Measurements from ENCODE around the gene ARHGAP25. TPM values are rescaled to one million over a fixed set of nuclear protein-coding genes. Genes with fewer than 3 reads are reported as not detected.

The ARHGAP25 gene, protein sequence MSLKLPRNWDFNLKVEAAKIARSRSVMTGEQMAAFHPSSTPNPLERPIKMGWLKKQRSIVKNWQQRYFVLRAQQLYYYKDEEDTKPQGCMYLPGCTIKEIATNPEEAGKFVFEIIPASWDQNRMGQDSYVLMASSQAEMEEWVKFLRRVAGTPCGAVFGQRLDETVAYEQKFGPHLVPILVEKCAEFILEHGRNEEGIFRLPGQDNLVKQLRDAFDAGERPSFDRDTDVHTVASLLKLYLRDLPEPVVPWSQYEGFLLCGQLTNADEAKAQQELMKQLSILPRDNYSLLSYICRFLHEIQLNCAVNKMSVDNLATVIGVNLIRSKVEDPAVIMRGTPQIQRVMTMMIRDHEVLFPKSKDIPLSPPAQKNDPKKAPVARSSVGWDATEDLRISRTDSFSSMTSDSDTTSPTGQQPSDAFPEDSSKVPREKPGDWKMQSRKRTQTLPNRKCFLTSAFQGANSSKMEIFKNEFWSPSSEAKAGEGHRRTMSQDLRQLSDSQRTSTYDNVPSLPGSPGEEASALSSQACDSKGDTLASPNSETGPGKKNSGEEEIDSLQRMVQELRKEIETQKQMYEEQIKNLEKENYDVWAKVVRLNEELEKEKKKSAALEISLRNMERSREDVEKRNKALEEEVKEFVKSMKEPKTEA
- 153 and 156 TPM in 2 replicates for total RNA-seq

DNA sequence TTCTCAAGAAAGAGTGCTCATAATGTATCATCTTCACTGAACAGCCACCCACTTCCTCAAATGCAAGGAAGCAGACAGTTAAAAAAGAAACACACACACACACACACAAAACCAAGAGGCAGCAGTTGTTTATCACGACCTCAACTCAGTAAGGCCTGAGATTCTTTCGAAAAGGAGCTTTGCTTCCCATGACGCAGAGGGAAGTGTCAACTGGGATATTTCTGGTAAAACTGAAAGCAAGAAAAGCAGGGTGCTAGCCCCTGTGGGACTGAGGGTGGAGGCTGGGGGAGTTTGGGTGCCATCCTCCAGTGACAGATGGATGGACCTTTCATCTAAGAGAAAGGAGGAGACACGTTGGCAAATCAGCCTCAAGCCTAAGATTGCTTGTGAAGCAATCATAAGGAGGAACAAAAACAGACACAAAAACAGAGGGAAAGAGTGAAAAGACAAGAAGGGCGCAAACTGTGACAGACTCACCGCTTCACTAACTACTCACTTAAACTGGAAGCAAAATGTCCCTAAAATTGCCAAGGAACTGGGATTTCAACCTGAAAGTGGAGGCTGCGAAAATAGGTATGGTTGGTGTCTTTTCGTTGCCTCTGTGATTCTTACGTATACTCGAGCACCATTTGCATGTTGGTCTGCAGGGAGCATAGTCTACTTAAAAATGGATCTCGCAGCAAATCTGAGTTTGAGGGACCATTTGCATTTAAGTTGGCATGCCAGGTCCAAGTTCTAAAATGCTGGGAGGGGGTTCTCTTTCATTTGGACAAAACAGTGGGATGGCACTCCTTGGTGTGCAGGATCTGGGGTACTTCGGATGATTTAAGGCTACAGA, at the start of gene ARHGAP25:
Gene ARHGAP25 (plus strand): TSS at position 124 of the 838 bp plus-strand sequence. CDS start 389 bp downstream, at position 513.
- intact Hi-C loops (cut with micrococcal nuclease): loop anchor here (1.0 to 10.0 kb wide), 7 partner anchors 8 to 910 kb away; partner anchors contain the start of genes AAK1, APLF and FBXO48

DNA sequence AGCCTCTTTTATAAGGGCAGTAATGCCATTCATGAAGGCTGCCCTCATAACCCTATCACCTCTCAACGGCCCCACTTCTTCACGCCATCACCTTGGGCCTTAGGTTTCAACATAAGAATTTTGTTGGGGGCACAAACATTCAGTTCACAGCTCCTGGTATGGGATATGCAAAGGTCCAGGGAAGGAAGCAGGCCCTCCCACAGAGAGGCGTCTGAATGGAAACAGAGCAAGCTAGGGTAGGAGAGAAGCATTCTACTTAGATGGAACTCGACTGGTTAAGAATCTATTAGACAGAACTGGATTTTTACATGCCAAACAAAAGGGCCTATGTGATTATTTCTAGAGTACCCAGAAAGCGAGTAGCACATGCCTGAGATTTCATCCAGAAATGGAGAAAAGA, 48.4 kb upstream of the ARHGAP25 start:
- intact Hi-C loops (cut with micrococcal nuclease): no loop called here

DNA sequence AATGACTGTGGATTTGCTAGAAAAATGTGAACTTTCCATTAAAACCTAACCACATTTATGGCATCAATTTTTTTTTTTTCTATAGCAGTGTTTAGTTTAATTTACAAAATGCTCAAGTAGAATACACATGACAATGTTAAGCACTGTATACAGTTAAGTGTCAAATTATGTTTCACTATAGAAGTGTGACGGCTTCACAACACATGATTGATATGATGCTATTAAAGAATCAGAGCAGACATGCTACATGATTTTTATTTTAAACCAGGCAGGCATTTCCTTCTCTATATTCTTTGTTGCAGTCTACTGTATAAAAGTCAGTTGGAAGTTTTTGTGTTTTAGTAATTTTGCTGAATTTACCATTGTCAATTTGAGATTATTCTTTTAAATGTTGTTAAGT, 47.6 kb upstream of the ARHGAP25 start:
- intact Hi-C loops (cut with micrococcal nuclease): no loop called here

DNA sequence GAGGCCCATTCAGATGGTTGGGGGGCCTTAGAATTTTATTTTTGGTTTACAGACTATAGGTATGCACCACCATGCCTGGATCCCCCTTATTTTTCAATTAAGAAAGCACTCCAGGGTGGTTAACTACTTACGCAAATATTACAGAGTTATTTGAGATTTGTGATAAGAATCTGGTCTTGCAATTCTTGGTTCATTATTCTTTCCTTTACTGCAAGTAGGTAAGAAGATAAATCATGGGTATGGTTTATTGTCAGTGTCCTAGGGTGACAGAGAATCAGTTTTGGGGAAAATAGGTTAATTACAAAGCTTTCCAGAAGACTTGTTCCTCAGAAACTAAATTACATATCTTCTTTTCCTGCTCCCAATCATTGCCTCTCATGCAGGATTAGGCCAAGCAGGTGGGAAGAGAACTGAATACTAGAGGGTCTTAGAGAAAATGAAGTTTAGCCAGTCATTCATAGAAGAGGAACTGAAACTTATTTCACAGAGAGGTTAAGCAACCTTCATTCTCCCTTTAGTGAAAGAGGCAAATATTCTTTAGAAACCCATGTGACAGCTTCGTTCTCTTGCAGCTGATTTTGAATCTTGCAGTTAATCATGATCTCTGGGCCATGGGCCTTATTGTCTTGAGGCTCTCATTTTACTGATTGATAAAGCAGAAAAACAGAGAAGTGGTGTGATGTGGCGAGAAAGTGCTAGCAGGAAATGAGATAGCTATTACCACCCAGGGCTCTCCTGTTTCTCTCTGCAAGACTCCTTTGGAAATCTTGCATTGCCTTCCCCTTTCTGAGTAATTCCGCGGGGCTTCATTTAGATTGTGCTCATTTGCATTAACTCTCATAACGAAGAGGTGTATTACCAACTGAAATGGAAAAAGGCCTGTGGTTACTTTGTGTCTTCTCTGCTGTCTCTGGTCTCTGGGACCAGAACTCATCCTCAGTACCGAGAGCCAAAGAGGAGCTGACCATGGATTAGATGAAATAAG, 44.8 kb upstream of the ARHGAP25 start:
- intact Hi-C loops (cut with micrococcal nuclease): no loop called here

DNA sequence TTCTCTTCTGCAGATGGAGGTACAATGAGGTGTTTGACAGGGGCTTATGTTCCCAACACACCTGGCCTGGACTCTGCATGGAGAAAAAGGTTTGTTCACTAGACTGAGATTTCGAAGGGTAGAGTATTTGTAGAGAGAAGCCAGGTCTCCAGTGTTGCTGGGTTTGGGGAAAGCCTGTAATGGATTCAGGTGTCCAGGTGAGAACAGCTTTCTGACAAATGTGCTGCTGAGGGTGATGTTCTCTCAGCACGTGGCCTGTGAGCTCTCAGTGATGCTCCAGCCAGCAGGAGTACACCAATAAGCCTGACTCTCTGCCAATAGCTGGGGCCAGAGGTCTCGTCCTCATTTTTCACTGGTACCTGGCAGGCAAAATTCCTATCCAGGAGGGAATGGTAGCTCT, 43.8 kb upstream of the ARHGAP25 start:
- intact Hi-C loops (cut with micrococcal nuclease): no loop called here

DNA sequence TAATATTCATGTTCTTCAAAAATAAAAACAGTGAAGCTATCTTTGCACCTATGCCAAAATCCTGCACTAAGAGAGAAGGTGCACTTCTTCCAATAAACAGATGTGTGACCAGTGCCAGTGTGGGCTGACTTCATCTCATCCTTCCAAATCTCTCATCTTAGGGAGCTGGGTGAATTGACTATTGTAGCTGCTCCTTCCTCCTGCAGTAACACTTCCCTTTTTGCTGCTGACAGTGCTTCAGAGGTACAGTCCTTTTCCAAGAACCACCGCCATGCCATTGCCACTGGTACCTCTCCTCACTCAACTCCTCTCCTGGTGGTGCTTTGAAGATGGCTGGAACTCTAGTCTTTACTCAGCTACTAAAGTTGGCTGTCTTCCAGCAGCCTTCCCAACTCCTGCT, 42.1 kb upstream of the ARHGAP25 start:
- intact Hi-C loops (cut with micrococcal nuclease): no loop called here

DNA sequence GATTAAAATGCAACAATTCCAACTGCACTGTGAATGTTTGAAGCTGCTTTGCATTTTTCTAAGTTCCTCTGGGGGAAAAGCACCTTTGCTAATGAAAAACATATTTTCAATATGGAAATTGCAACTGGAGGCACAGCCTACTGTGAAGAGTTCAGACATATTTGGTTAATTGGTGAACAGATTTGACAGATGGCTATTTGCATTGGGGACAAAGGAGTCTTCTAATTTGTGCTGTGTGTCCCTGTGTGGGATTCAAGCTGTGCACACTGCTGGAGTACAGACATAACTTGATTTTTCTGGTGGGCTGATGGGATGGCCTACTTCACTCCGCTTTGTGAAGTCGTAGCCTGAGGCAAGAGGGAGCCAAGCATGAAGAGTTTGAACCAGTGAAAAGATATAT, 40.7 kb upstream of the ARHGAP25 start:
- intact Hi-C loops (cut with micrococcal nuclease): no loop called here

DNA sequence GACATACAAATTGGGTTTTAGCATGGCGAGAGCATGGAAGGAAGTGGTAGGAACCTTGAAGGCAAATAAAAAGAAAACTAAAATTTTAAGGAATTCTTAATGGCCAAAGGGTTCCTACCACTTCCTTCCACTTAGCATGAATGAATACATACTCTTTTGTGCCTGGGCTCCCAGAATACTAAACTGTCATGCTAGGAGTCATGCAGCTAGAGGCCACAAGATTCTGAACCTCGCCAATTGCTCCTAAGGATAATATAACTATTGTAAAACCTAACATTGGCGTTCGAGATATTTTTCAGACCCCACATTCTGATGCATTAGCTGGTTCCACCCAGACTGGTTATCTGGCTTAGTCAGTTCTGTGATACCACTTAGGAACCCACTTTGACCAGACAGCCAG, 38.6 kb upstream of the ARHGAP25 start:
- intact Hi-C loops (cut with micrococcal nuclease): no loop called here

DNA sequence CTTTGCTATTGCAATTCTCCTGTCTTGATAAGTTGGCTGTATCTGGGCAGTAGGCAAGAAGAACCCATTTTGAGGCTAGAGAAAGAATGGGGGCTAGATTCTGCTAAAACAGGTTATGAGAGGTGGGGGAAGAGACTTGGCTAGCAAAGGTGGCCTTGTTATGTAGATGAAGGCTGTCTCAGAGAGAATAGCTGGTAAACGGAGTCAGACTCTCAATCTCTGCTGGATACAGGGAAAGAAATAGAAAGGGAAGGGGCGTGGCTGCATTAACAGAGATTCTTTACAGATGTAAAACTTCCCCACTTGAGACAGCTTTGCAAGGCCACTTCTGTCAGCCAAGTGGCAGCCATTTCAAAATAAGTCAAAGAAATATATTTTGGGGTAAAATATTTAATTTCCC, 38.1 kb upstream of the ARHGAP25 start:
- intact Hi-C loops (cut with micrococcal nuclease): no loop called here

DNA sequence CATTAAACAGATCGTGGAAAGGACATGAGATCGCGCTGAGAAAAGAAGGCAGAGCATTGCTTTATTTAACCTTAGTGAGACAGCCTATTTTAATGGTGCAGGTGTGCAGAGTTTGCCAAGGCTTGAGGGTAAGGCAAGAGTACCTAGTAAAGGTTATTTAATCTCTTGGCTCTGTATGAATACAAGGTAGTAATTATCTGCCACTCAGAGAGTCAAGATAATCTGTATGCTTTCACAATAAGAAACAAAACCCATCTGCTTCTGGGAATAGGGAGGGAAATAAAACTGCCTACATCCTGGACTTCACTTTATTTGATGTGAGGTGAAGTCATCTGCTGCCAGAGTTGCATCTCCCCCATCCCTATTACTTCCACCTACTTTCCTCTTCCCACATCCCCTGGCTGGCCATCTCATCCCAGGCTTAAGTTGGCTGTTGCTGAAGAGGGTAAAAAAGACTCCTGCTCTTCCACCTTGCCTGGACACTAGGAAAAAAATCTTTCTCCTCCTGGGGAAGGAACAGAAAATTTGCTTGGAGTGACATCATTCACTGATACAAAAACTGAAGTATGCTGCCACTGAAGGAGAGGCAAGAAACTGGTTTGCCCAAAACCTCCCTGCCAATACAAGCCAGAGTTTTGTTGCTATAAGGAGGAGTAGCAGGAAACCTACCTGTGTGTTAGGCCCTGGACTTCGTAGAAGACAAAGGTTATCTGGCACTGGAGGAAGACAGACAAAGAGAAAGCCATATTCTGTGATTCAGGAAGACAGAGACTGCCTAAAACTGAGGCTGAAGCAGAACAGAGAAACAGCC, 35.8 kb upstream of the ARHGAP25 start:
- intact Hi-C loops (cut with micrococcal nuclease): no loop called here

DNA sequence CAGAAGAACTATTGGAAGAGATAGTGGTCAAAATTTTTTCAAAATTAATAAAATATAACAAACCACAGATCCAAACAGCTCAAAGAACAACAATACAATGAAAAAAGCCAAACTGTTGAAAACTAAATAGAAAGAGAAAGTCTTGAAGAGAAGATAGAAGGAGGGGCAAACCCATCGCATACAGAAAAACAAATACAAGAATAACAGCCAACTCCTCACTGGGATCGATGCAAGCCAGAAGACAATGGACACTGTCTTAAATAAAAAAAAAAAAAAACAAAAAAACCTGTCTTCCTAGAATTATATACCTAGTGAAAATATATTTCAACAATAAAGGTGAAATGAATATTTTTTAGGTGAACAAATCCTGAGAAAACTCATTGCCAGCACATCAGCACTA, 34.1 kb upstream of the ARHGAP25 start:
- intact Hi-C loops (cut with micrococcal nuclease): no loop called here

DNA sequence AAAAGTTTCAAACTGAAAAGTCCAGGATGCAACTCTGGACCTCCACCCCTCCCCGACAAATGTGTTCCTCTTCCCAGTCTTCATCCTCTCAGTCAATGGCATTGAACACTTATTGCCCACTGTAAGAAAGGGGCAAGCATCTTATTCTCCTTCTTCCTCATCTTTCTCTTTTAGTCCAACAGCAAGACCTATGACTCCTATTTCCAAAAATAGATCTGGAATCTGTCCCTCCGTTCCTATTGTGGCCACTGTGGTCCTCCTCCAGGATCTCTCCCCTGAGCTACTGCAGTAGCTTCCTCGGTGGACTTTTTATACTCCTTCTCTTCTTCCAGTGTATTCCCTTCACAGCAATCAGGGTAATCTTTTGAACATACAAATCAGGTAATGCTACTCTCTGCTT, 28.0 kb upstream of the ARHGAP25 start:
- intact Hi-C loops (cut with micrococcal nuclease): no loop called here

DNA sequence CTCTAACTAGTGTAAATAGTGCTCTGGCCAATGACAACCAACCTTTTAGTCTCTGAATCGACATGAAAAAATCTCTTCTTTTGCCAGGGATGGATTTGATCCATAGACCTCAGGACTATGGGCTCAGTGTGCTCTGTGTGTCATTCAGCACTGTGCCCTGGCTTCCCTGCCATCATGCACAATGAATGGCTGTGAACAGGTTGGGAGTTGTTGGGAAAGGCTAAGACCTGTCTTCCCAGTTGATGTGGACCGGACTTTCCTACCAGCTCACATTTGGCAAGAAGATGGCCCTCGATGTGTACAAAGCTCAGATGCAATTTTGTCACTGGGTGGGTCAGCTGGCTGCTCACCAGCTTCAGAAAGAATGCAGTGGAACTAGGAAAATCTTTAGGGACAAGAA, 26.0 kb upstream of the ARHGAP25 start:
- intact Hi-C loops (cut with micrococcal nuclease): loop anchor here (1.0 to 2.0 kb wide), 6 partner anchors 43 to 246 kb away; no protein-coding TSS in a partner anchor

DNA sequence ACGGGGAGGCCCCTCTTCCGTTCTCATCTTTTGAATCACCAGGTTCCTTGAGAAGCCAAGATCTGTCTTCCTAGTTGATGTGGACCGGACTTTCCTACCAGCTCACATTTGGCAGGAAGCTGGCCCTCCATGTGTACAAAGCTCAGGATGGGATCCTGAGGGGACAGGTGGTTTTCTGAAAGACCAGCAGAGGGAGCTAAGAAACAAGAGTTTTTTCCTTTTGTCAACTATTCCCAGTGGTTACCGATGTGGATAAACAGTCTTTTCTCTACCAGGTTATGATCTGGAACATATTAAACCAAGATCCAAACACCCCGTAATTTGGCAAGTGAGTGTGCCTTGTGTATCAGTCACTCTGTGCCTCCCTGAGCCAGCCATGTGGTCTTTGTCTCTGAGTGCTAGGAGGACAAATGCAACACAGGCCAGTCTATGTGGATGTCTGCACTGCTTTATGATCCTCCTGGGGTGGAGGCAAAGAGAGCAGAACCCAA, 25.1 kb upstream of the ARHGAP25 start:
- intact Hi-C loops (cut with micrococcal nuclease): loop anchor here (1.0 to 2.0 kb wide), 6 partner anchors 42 to 247 kb away; no protein-coding TSS in a partner anchor

DNA sequence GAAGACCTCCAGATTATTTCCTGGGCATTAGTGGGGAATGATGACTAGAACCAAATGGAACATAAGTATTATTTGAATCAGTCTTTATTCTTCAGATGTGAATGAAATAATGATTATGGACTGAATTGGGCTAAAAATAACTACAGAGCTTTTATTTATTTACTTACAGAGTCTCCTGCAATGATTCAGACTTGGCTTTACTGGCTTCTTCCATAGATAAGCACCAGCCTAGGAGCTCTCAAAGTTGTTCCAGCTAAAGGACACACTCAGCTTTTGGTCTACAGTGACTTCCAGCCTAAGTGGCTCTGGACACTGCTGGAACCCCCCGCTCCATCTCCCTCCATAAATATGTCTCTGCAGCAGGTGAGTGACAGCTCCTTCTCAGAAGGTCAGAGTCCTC, 24.3 kb upstream of the ARHGAP25 start:
- intact Hi-C loops (cut with micrococcal nuclease): no loop called here

DNA sequence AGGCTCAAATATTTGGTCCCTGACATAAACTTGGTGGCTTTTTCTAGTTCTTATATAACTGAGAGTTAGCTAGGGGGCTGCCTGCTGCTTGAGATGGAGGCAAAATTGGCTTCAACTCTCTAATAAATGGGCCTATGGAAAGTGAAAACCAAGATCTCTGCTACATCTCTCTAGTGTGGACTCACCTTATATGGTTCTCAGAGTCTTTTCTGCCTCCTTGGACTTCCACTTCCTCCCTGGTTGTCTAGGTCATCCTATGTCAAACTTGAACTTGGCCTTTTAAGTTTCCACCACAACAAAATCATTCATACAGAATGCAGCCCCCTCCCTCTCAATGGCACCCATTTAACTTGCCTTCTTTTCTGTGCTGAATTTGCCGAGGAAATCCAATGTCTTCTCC, 23.9 kb upstream of the ARHGAP25 start:
- intact Hi-C loops (cut with micrococcal nuclease): no loop called here

DNA sequence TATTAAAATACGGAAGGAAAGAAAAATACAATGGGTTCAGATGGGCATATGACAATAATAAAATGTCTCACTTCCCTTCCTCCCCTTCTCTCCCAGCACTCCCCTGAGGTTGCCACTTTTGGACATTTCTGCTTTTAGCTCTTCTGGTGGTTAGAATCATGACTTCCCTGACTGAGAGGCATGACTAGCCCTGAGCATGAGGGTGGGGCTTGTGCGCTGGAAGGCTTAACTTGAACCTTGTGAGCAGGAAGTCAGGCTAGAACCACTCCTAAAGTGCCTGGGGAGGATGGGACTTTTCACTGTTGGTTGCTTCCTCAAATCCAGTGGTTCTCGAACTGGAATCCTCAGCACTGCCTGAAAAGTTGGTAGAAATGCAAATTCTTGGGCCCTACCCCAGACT, 19.7 kb upstream of the ARHGAP25 start:
- intact Hi-C loops (cut with micrococcal nuclease): loop anchor here (1.0 to 5.0 kb wide), 2 partner anchors 252 to 463 kb away; partner anchors contain the start of gene PPP3R1

DNA sequence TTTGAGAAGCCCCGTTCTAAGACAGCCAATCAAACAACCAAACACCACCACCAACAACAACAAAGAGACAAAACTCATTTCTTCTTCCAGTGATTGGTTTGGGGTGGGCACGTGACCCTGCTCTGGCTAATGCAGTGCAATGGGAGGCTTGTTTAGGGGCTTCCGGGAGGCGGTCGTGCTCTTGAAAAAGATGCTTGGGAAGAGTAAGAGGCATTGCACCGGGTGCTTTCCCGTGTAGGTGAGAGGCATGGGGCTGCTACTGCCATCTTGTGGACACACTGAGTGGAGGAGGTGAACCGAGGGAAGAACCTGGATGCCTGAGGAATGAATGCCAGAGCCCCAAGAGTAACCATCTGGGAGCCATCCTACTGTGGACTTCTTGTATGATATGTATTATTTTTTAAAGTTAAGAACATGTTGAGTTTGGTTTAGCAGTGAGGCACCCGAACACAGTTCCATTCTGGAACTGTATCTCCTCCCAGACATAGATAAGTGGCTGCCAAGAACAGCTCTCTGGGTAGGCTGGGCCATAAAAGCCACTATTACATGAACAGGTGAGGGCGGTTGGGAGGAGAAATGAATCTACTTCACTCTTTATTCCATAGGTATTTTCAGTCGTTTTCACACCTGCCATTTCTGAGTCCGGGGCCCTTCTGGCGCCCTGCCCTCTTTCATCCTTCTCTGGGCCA, 19.1 kb upstream of the ARHGAP25 start:
- intact Hi-C loops (cut with micrococcal nuclease): loop anchor here (1.0 to 5.0 kb wide), 6 partner anchors 113 to 463 kb away; partner anchors contain the start of gene PPP3R1

Measured in T-helper 1 cell treated with Interleukin-12 subunit alpha and Interleukin-12 subunit beta and Interleukin-4 antibody, amounts not matched to agents 30 ng/mL and 1 ng/mL, for 36 hours (primary cell).